WERI-Rb-1 (cell line): ENCODE data around the gene LDLRAD2.

Experiments
- DNase-seq: peaks from one replicate; pipeline ENCODE4 v3.0.0-alpha.2; 2020
- H3K27ac ChIP-seq: fragments of 250-450 bp; sonication (Bioruptor Pico); 2 replicates; pipeline ENCODE4 v1.5.1; 2020; ENCODE audit warnings: mild to moderate bottlenecking, moderate library complexity
- H3K27me3 ChIP-seq: fragments of 250-450 bp; sonication (Bioruptor Pico); 2 replicates; pipeline ENCODE4 v1.5.1; 2021; ENCODE audit warnings: mild to moderate bottlenecking, low read depth, moderate library complexity; ENCODE audit not compliant: insufficient read depth, severe bottlenecking
- H3K36me3 ChIP-seq: fragments of 250-450 bp; sonication (Bioruptor Pico); 2 replicates; pipeline ENCODE4 v1.5.1; 2020; ENCODE audit warnings: mild to moderate bottlenecking, moderate library complexity
- H3K4me3 ChIP-seq: 2 replicates; pipeline ENCODE4 v1.5.1; 2011; ENCODE audit warnings: low read depth, mild to moderate bottlenecking, control low read depth, low read length
- H3K9me3 ChIP-seq: fragments of 250-450 bp; sonication (Bioruptor Pico); 2 replicates; pipeline ENCODE4 v1.5.1; 2021; ENCODE audit warnings: mild to moderate bottlenecking, moderate library complexity; ENCODE audit not compliant: severe bottlenecking
- CTCF ChIP-seq: IDR thresholded peaks from 2 replicates; pipeline ENCODE4 v1.5.1; 2011; ENCODE audit warnings: low read depth, mild to moderate bottlenecking, control low read depth, inconsistent platforms, low read length

Gene LDLRAD2

GRCh38 chr1:21821385-21822019, 9.4 kb downstream of the LDLRAD2 start:
- Histone ChIP-seq H3K36me3 (peaks cover 3% of the 10 kb centered on the region; the same call in 1 of the 2 replicates), H3K27me3 (no peaks in the 10 kb centered on the region), H3K9me3 (no peaks in the 10 kb centered on the region), H3K27ac (no peak overlapping the region), H3K4me3 (no peak overlapping the region)
- no peak for DNase-seq
- no peak for TF ChIP-seq CTCF

GRCh38 chr1:21822349-21822748, 10.3 kb downstream of the LDLRAD2 start:
- Histone ChIP-seq H3K36me3 (peaks cover 7% of the 10 kb centered on the region; the same call in 1 of the 2 replicates), H3K9me3 (no peaks in the 10 kb centered on the region), H3K27ac (no peak overlapping the region), H3K27me3 (no peaks in the 10 kb centered on the region), H3K4me3 (no peak overlapping the region)
- TF ChIP-seq CTCF = no peak
- peak; percentile 16 for DNase-seq

GRCh38 chr1:21823206-21823979, 11.3 kb downstream of the LDLRAD2 start:
- Histone ChIP-seq H3K9me3 (no peaks in the 10 kb centered on the region), H3K27ac (no peak overlapping the region), H3K36me3 (peaks cover 16% of the 10 kb centered on the region), H3K4me3 (no peak overlapping the region), H3K27me3 (no peaks in the 10 kb centered on the region)
- DNase-seq = no peak
- TF ChIP-seq CTCF = no peak

GRCh38 chr1:21823980-21824702, 12.1 kb downstream of the LDLRAD2 start:
- peaks cover 22% of the 10 kb centered on the region for H3K36me3 ChIP-seq
- DNase-seq = no peak

GRCh38 chr1:21824926-21825325, 12.9 kb downstream of the LDLRAD2 start:
- no peaks in the 10 kb centered on the region for H3K9me3 ChIP-seq
- no peak for DNase-seq
- peaks cover 22% of the 10 kb centered on the region for H3K36me3 ChIP-seq
- H3K4me3 ChIP-seq = no peak overlapping the region
- no peaks in the 10 kb centered on the region for H3K27me3 ChIP-seq
- no peak overlapping the region for H3K27ac ChIP-seq
- TF ChIP-seq CTCF = no peak

More at GRCh38 chr1:21823980-21824702, 12.1 kb downstream of the LDLRAD2 start:
- H3K9me3 ChIP-seq = no peaks in the 10 kb centered on the region
- H3K4me3 ChIP-seq = no peak overlapping the region
- H3K27me3 ChIP-seq = no peaks in the 10 kb centered on the region
- no peak overlapping the region for H3K27ac ChIP-seq
- no peak for TF ChIP-seq CTCF
